OCI-LY7 (cell line): ENCODE data around the gene STMN1. TPM values are rescaled to one million over a fixed set of nuclear protein-coding genes. Genes with fewer than 3 reads are reported as not detected.
"Not testable (repeated sequence)": the region's sequence is repeated elsewhere in the genome, so short reads cannot be mapped to it uniquely, and the experiment has no call there.

Experiments used
- BruUV-seq: library from RNA; stranded (reverse); fragments of 400-500 nt; replicated peaks from 2 replicates; lab custom pipeline; 2021; lab: Mats Ljungman, UMichigan
- CTCF ChIA-PET: fragments of 300-600 bp; sonication (Branson Sonifier 250); formaldehyde crosslinking; loops from one replicate; lab custom pipeline; 2022; ENCODE audit warnings: antibody characterized with exemption; ENCODE audit not compliant: unreplicated experiment; lab: Charles Lee
- POLR2A ChIA-PET: fragments of 300-600 bp; sonication (Branson Sonifier 250); formaldehyde crosslinking; loops from one replicate; lab custom pipeline; 2022; ENCODE audit warnings: antibody characterized with exemption; lab: Charles Lee
- DNase-seq: peaks from one replicate; pipeline ENCODE4 v3.0.0-alpha.2; 2015; ENCODE audit warnings: low spot score
- H2AFZ ChIP-seq: fragments of 200-600 bp; sonication (generic), shearing (Covaris generic); 2 replicates; pipeline ENCODE4 v1.6.1; 2014; ENCODE audit warnings: mild to moderate bottlenecking, antibody characterized with exemption, low read length, moderate library complexity
- H3K27ac ChIP-seq: fragments of 200-600 bp; sonication (generic); 2 replicates; pipeline ENCODE4 v1.5.1; 2014; ENCODE audit warnings: mixed run types, low read depth, mild to moderate bottlenecking, moderate library complexity, low read length, inconsistent platforms; ENCODE audit not compliant: poor library complexity, severe bottlenecking
- H3K36me3 ChIP-seq: fragments of 200-600 bp; sonication (generic); 2 replicates; pipeline ENCODE4 v1.6.1; 2014; ENCODE audit warnings: mild to moderate bottlenecking, antibody characterized with exemption, low read length, moderate library complexity, mixed read lengths; ENCODE audit not compliant: insufficient read depth
- H3K4me1 ChIP-seq: fragments of 200-600 bp; sonication (generic); 2 replicates; pipeline ENCODE4 v1.5.1; 2014; ENCODE audit warnings: mild to moderate bottlenecking, low read length; ENCODE audit not compliant: insufficient read depth, poor library complexity, severe bottlenecking
- H3K4me2 ChIP-seq: fragments of 200-600 bp; sonication (generic); 2 replicates; pipeline ENCODE4 v1.6.1; 2014; ENCODE audit warnings: mild to moderate bottlenecking, low read length
- H3K4me3 ChIP-seq: fragments of 200-600 bp; sonication (generic); 2 replicates; pipeline ENCODE4 v1.5.1; 2014; ENCODE audit warnings: mild to moderate bottlenecking, low read depth, low read length; ENCODE audit not compliant: poor library complexity, severe bottlenecking
- H3K79me2 ChIP-seq: fragments of 200-600 bp; sonication (generic); 2 replicates; pipeline ENCODE4 v1.6.1; 2016; ENCODE audit warnings: low read depth, mild to moderate bottlenecking, low read length, moderate library complexity, mixed read lengths; ENCODE audit not compliant: insufficient read depth
- H3K9me2 ChIP-seq: fragments of 200-600 bp; sonication (generic); 2 replicates; pipeline ENCODE4 v1.6.1; 2016; ENCODE audit warnings: mild to moderate bottlenecking, low read length, mixed read lengths; ENCODE audit not compliant: insufficient read depth
- H3K9me3 ChIP-seq: fragments of 200-600 bp; sonication (generic); 2 replicates; pipeline ENCODE4 v1.6.1; 2014; ENCODE audit warnings: mild to moderate bottlenecking, mixed run types, low read length, mixed read lengths
- H4K20me1 ChIP-seq: fragments of 200-600 bp; sonication (generic); 2 replicates; pipeline ENCODE4 v1.6.1; 2014; ENCODE audit warnings: mild to moderate bottlenecking, antibody characterized with exemption, low read length, moderate library complexity, mixed read lengths; ENCODE audit not compliant: insufficient read depth
- EZH2phosphoT487 ChIP-seq: fragments of 200-600 bp; sonication (generic); IDR thresholded peaks from 2 replicates; pipeline ENCODE4 v1.6.1; 2018; ENCODE audit warnings: low read depth, borderline replicate concordance, mild to moderate bottlenecking, mixed run types, antibody characterized with exemption, low read length, moderate library complexity, mixed read lengths
- intact Hi-C: fragments of 100-400 bp; cut with micrococcal nuclease; formaldehyde crosslinking; loops from one replicate; pipeline ENCODE4 v1.10.0; 2022; ENCODE audit not compliant: unreplicated experiment
- total RNA-seq, 2 experiments: library from RNA; depleted of rRNA in 1 of 2; stranded (reverse); fragments of >200 nt in 1 of 2; shearing (Covaris generic) in 1 of 2; gene quantifications; 2 replicates each; pipeline ENCODE4 v1.2.3, GENCODE V29; 2014 to 2022
- TF ChIP-seq, protein P1 (sequence below): fragments of 200-600 bp; sonication (generic); conservative IDR thresholded peaks from 2 replicates; pipeline ENCODE4 v1.5.1; 2014; ENCODE audit warnings: mild to moderate bottlenecking, antibody characterized with exemption, low read length, moderate library complexity, mixed read lengths

STMN1 gene
- total RNA-seq, 2 experiments from 2014 or later = 730 to 847 TPM

DNA sequence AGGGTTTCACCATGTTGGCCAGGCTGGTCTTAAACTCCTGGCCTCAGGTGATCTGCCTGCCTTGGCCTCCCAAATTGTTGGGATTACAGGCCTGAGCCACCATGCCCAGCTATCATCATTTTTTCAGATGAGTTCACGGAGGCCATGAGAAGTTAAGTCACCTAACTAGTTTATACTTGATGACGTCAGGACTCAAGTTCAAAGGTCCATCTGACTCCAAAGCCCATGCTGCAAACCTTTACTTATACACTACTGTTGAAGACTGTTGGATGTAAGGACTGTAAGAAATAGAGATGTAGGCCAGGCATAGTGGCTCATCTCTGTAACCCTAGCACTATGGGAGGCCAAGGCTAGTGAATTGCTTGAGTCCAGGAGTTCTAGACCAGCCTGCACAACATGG is 40.8 kb upstream of the STMN1 start:
- Histone ChIP-seq H4K20me1 (no peaks in the 10 kb centered on the region), H3K4me2 (no peak overlapping the region), H3K79me2 (no peaks in the 10 kb centered on the region), H3K4me1 (no peaks in the 10 kb centered on the region), H3K9me2 (no peaks in the 10 kb centered on the region), H3K4me3 (no peak overlapping the region), H3K27ac (no peak overlapping the region), H3K36me3 (no peaks in the 10 kb centered on the region), H3K9me3 (no peaks in the 10 kb centered on the region), H2AFZ (no peak overlapping the region)
- intact Hi-C loops = no loop called here
- POLR2A ChIA-PET = interaction anchor here (1.1 kb wide), 1 partner anchor 16 kb away, joined by 3 read pairs; no protein-coding TSS in a partner anchor
- no peak for TF ChIP-seq EZH2phosphoT487
- TF ChIP-seq, protein P1, sequence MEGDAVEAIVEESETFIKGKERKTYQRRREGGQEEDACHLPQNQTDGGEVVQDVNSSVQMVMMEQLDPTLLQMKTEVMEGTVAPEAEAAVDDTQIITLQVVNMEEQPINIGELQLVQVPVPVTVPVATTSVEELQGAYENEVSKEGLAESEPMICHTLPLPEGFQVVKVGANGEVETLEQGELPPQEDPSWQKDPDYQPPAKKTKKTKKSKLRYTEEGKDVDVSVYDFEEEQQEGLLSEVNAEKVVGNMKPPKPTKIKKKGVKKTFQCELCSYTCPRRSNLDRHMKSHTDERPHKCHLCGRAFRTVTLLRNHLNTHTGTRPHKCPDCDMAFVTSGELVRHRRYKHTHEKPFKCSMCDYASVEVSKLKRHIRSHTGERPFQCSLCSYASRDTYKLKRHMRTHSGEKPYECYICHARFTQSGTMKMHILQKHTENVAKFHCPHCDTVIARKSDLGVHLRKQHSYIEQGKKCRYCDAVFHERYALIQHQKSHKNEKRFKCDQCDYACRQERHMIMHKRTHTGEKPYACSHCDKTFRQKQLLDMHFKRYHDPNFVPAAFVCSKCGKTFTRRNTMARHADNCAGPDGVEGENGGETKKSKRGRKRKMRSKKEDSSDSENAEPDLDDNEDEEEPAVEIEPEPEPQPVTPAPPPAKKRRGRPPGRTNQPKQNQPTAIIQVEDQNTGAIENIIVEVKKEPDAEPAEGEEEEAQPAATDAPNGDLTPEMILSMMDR = no peak
- no TSS peak for BruUV-seq
- no peak for DNase-seq
- CTCF ChIA-PET = no interaction called here

DNA sequence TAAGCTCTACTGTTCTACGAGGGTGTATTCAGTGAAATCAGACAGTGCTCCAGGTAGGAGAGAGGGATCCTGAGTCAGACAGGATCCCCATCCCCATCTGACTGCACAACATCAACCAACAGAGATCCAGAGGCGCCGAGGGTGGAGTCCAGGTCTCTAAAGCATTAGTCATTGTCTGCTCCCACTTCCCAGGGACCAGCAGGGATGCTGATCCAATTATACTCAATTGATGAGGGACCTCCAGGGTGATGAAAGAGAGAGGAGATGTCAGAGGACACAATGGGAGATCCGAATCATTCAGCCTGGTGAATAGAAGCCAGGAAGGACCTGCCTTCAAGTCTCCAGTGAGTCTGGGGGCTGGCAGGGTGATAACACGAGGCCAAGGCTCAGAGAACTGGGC is 39.5 kb upstream of the STMN1 start:
- Histone ChIP-seq H2AFZ (no peak overlapping the region), H3K27ac (no peak overlapping the region), H3K4me3 (no peak overlapping the region), H3K9me2 (no peaks in the 10 kb centered on the region), H3K4me1 (no peaks in the 10 kb centered on the region), H4K20me1 (no peaks in the 10 kb centered on the region), H3K36me3 (no peaks in the 10 kb centered on the region), H3K9me3 (no peaks in the 10 kb centered on the region), H3K4me2 (no peak overlapping the region), H3K79me2 (no peaks in the 10 kb centered on the region)
- intact Hi-C loops = no loop called here
- CTCF ChIA-PET = no interaction called here
- no peak for TF ChIP-seq EZH2phosphoT487
- TF ChIP-seq, protein P1 = no peak
- no TSS peak for BruUV-seq
- POLR2A ChIA-PET = interaction anchor here (0.6 kb wide), 1 partner anchor 72 kb away, joined by 4 read pairs; no protein-coding TSS in a partner anchor
- no peak for DNase-seq

DNA sequence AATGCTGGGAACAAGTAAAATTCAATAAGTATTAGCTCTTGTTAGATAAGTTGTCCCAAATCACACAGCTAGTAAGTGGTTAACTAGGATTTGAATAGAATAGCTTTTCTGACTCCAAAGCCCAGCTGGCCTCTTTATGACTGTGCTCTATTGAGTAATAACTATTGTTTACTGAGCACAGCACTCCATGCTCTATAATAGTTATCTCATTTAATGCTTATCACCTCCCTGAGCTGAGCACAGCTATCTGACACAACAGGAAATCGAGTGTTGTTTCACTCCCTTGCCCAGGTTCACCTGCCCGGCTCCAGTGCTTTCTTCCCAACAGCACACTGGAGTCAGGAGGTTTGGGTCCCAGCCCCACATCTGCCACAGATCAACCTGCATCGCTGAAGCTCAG is 38.8 kb upstream of the STMN1 start:
- TF ChIP-seq EZH2phosphoT487 = no peak
- TF ChIP-seq, protein P1 = no peak
- Histone ChIP-seq H2AFZ (no peak overlapping the region), H3K27ac (no peak overlapping the region), H3K79me2 (no peaks in the 10 kb centered on the region), H3K4me1 (no peaks in the 10 kb centered on the region), H3K9me3 (no peaks in the 10 kb centered on the region), H3K4me3 (no peak overlapping the region), H3K4me2 (no peak overlapping the region), H3K9me2 (no peaks in the 10 kb centered on the region), H4K20me1 (no peaks in the 10 kb centered on the region), H3K36me3 (no peaks in the 10 kb centered on the region)
- no peak for DNase-seq
- BruUV-seq = no TSS peak
- CTCF ChIA-PET = no interaction called here
- intact Hi-C loops = no loop called here
- POLR2A ChIA-PET = interaction anchor here (0.7 kb wide), 2 partner anchors 14 to 41 kb away, joined by 5 to 6 read pairs; no protein-coding TSS in a partner anchor

DNA sequence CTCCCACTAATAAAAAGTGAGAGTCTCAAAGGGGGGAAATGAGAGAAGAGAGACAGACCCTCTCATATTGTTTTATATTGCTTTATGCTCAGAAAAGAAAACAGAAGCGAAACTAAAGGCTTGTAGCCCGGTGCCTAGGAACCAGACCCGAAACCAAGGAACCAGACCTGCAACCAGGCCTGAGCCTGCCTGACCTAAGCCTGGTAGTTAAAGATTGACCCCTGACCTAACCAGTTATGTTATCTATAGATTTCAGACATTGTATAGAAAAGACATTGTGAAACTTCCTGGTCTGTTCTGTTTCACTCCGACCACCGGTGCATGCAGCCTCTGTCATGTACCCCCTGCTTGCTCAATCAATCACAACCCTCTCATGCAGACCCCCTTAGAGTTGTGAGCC is 37.3 kb upstream of the STMN1 start:
- H3K4me1 ChIP-seq, POLR2A ChIA-PET: not testable (repeated sequence)

More for the DNA sequence above, 37.3 kb upstream of the STMN1 start:
- DNase-seq, H4K20me1 ChIP-seq, H3K9me3 ChIP-seq, CTCF ChIA-PET, H3K27ac ChIP-seq, H3K4me3 ChIP-seq, intact Hi-C loops, H3K9me2 ChIP-seq, H3K36me3 ChIP-seq, H3K79me2 ChIP-seq, H2AFZ ChIP-seq, BruUV-seq, H3K4me2 ChIP-seq: not testable (repeated sequence)
